GM21619 (cell line): ENCODE measurements around the gene SLC39A12.

ENCODE experiments used
- ATAC-seq: cut with Tn5 transposase; IDR thresholded peaks from one replicate; pipeline ENCODE4 v1.9.1; 2021; ENCODE audit not compliant: unreplicated experiment

SLC39A12 gene

DNA sequence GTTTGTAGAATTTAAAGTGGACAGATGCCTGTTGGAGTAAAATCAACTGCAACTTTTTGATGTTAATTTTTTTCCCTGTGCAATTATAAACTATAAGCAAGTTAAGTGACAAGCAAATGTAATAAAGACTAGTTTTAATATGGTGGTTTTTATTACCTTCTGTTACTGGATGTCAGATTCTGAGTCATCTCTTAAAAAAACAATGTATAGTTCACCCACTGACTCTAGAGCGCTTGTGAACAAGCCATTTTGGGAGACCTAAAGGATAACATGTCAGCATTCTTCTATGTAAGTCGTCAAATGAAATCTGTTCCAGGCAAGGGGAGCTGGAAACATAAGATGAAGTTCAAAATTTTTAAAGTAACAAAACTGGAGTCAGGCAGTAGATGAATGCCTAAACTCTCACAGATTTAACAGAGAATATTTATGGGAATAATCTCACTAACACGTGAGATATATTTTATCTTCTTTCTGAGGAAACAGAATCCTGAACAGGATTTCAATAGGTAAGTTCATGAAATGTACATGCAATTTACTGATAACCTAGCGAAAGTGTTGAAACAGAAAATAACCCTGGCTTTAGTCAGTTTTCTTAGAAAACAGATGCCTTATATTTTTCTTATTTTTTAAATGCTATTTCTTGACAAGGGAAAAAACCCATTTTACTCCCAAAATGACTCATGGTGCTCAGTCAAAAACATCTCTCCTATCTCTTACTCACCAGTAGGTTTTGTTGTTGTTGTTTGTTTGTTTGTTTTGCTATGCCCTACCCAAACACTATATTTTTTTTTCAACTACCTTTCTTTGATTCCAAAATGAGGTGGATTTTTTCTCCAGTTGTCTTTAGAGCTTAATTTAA is 91.7 kb downstream of the SLC39A12 start:
- ATAC-seq, result no peak

DNA sequence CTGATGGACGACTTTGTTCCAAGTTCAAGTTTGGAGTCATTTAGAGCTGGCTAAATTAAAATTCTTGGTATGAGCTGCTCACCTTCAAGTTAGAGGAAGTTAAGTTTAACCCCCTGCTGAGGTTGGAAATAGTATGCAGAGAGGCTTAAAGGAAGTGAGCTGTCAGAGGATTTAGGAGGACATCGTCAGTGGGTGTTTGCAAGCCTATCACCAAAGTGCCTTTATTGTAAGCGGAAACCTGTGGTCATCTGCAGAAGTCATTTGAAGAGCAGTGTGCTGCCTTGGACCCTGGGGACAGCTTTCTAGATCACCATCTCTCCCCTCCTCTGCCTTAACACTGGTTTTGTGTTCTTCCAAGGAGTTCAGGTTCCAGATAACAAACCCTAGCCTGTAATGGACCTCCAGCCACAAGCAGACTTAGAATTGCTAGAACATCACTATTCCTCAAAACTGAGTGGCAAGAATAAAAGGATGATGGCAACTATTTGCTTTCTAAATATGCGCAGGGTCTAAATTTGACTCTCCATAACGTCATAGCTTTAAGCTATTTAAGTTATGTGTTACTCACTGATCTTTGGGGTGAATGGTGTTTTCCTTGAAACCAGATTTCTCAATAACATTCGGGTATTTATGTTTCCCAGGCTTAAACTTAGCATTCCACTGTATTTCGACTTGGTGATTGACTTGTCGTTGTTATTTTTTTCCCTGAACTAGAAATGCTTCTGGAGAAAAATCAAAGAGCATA is 93.4 kb downstream of the SLC39A12 start:
- ATAC-seq, result no peak

DNA sequence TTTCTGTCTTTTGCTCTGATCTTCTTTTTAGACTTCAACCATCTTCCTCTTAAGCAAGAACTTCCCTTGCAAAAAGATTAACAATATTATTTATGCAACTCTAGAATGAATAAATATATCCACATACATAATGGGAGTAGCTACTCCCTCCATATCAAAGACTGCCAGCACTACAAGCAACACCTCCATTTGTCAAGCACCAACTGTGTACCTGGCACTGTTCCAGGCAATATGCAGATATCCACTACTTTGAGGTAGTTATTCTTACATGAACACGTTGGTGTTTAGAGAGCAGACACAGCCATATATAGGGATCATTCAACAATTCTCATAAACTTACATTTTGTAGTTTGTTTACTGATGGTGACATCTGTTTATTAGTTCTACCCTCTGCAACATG is 104.9 kb downstream of the SLC39A12 start:
- ATAC-seq, result no peak

DNA sequence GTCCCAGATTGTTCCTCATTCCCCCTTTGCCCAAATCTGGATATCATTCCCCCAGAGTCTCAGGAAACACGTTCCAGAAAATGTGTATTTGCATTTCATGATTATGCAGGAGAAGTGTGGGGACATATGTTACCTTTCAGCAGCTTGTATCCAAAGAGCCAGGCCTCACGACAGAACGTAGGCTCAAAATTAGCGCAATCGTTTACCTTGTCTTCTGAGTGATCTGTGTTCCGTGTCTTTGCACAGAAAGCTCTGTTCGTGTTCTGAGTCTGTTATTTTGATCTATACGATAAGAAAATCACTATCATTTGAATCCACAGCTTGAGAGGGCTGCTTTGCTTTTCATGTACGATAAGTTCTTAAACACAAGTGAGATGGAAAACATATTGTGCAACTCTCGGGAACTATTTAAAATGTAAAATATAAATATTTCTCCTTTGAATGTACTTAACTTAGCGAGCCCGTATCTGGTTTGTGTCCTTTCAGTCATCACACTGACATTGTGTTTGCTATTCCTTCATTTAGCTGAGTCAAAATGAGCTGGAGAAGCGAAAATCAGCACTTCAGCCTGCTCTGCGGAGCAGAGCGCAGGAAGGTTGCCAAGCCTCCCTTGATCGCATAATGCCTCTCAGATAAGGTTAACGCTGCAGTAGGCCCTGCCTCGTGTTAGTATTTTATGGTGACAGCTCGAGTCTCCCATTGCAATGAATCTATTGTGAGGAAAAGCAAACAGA is 108.3 kb downstream of the SLC39A12 start:
- no peak for ATAC-seq

DNA sequence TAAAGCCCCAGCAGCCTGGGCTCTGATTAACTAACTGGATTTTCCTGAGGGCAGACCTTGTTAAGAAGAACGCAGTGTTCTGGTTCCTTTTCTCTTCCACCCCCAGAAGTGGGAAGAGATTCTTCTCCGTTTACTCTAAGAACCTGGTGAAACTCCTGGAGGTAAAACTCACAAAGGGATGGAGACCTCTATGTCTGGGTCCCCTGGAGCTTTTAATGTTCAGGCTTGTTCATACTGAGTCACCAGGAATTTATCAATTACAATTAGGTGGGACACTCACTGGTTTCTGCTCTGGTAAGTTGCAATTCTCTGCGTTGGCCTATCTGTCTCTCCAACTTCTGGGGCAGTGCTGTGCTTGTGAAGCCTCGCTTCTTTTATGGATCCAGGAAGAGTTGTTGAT is 115.2 kb downstream of the SLC39A12 start:
- no peak for ATAC-seq

DNA sequence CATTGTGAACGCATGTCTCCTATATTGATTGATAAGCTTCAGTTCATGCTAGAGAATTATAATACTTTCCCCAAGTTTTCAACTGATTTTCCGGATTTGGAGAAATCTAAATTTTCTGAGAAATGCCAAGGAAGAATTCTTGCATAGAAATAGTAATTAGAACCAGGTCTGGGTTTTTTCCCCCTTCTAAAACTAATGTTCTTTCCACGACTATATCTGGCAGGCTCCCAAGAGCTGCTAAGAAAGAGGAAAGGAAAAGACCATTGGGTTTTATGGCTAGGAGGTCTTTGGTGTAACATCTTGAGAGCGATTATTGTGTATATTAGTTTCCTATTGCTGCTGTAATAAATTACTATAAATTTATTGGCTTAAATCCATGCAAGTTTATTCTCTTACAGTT is 116.7 kb downstream of the SLC39A12 start:
- no peak for ATAC-seq

DNA sequence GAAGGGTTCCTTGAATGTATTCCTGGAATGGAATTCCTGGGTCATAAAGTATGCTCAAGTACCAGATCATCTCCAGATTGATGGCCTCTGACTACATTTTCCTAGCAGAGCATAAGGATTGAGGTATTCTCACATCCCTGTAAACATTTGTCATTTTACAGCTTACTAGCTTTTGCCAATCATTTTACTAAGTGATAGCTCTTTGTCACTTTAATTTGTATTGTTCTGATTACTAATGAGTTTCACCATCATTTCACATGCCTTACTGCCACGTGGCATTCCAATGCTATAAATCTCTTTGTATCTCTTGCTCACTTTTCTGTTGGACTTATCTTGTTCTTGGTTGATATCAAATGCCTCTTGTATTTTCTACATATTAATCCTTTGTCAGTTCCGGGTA is 119.9 kb downstream of the SLC39A12 start:
- no peak for ATAC-seq

DNA sequence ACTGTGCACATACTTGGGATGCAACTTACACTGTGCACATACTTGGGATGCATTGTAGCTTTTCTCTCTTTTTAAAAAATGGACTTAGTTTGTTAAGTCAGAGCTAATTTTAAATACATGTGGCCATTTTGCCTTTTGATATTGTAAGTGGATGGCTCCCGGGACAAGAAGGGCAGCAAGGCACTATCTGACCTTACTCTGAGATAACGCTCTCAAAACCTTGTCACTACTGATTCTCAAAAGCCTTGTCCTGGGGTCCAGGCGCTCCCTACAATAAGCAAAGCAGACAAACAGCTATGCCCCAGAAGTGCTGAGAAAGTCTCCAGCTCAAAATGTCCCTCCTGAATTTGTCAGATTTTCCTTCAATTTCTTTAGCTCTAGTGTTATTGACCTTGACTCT is 121.6 kb downstream of the SLC39A12 start:
- ATAC-seq, result no peak

DNA sequence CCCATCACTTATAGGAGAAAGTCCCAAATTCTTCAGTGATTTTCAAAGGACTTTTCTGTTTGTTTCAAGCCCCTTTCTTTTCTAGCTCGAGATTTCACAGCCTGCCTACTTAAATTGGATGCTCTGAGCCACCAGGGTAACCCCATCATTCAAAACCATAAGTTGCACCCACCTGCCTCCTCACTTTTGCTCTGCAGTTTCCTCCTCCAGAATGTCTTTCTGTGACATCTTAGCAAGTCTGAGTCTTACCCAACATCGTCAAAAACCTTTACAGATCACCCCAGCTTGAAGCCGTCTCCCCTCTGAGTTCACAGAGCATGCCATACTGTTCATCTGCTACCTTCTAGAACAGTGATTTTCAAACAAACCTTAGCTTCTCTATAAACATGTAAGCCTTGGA is 124.2 kb downstream of the SLC39A12 start:
- ATAC-seq, result no peak

DNA sequence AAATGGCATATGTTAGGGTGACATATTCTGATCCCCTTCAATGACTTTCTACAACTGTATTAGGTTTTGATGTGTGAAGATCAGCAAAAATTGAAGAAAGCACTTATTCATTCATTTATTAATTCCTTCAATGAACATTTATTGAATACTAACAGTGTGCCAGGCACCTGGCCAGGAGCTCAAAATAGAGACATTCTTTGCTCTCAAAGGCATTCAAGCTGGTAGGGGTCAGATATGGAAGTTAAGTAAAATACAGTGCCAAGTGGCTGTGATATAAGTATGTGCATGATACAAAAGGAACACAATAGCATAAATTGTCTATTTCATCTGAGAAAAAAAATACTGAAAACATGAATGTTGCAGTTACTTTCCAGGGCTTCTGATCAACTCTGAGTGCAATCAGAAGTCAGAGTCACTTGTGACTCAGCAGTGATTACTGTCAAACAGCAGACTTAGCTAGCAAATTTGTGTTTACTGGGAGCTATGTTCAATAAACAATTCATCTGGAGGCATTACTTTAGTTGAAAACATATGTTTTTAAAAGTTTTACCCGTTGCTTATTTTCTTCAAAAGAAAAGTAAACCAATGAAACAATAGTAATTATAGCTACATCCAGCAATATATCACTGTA is 128.1 kb downstream of the SLC39A12 start:
- ATAC-seq, result no peak

DNA sequence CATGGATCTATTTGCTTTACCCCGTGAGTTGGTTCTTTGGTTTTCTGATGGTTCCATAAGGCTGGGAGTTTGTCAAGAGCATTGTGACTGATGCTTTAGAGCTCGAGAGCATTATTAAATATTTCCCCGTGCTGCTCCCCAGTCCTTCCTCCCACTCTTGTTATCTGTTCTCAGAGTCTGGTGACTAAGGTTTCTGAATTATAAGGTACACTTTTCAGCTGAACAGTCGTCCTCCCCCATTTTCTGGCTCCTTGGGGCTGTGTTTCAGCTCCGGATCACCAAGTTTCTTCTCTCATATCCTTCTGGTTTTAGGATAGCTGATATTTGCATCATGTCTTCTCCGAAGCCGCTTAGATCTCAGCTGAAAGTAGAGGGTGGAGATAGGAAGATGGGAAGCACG is 130.7 kb downstream of the SLC39A12 start:
- ATAC-seq, result no peak

DNA sequence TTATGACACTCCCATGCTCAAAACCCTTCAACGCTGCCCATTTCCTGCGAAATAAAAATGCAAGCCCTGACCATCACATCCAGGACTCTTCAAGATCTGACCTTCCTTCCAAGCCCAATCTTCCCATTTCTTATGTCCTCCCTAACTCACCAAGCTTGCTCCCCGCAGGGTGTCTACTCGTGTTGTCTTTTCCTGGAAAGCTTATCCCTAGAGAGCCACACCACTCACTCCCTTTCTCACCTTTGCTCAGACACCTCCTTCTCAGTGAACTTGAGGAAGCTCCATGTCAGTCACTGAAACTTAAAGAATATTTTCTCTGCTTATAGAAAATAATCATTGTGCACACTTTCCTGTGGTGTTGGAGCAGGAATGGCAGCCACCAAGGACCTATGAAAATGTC is 134.1 kb downstream of the SLC39A12 start:
- ATAC-seq, result no peak

DNA sequence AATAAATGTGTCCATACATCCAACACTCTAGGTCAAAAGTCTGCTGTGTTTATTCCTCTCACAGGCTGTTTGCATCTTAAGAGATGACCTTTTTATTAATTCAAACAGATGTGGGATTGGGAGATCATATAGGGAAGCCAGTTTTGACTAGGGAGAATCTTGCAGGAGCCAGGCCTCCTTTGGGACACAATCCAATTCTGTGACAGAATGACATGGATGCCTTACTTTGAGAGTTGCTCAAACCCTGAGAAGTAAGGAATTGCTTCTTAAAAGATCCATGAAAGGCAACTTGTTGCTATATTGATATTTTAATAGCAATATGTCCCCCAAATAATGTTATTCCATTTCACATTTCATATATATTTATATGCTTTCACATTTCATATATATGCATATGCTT is 135.0 kb downstream of the SLC39A12 start:
- no peak for ATAC-seq

DNA sequence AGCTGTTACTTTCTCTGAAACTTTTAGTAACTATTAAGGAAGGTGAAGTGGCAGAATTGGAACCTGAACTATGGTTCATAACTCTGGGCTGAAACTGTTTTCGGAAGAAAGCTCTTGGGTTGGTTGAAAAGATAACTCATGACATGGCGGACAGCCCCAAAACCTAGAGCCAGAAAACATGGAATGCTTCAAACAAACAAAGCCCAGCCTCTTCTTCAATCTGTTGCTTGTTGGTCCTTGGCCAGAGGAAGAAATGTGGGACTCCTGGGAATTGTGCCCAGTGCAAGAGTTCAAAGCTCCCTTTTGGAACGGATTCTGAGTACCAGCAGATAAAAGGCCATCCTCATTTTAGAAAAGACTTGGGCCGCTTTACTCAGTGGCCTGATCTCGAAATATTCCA is 135.6 kb downstream of the SLC39A12 start:
- no peak for ATAC-seq
